Measurements from ENCODE around the gene EVA1A.

Gene EVA1A

DNA sequence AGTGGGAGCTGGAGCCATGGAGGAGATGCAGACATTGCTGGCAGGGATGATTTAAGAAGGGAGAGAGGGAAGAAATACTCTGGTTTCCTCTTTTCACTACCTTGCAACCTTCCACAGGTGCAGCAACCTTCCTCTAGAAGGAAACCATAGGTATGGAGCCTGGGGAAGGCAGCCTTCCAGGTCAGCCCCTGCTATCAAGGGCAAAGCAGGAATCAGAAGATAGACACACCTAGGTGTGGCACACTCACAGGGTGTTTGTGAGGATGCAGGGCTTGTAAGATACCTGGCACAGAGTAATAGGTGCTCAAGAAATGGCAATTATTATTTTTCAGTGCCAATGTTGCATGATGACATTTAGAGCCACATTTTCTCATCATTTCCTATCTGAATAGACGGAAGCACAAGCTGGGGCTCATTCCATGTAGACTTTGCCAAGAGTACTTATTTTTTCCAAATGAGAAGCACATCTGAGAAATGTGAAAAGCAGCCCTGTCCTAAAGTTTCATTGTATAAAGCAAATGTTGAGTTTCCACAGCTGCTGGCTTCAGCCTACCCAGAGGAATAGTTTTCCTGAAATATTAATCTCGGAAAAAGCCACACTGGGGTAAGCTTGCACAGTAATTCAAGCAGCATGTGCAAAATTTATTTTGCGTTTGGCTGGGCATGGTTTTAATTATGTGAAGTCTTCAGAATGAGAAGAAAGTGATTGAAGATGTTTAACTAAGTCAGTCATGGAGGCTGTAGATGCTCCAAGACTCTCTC is 20.6 kb downstream of the EVA1A start:
- DNase-seq, result no peak

DNA sequence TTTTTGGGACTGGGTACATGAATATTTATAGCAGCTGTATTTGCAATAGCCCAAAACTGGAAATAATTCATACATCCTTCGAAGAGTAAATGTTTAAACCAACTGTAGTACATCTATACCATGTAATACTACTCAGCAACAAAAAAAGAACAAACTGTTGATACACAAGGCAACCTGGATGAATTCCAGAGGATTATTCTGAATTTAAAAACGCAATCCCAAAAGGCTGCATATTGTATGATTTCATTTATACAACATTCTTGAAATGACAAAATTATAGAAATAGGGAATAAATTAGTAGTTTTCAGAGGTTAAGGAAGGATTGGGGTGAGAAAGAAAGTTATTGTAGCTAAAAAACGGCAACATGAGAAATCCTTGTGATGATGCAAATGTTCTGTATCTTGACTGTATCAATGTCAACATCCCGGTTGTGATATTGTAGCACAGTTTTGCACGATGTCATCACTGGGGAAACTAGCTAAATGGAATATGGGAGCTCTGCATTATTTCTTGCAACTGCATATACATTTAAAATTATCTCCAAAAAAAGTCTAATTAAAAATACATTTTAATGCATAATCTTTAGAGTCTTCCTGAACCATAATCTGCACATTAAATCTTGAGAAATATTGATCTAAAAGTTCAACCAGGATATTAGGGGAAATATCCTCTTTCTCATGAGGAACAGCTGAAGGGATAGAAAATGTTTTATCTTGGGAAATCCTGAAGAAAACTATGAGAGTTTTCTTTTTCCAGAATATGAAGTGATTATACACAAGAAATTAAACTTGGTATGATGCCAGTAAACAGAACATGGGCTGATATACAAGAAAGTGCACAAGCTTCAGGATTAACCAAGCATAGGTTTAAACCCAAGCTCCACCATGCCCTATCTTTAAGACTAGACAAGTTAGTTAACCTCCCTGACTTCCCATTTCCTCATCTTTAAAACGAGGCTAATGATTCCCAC is 21.9 kb downstream of the EVA1A start:
- no peak for DNase-seq

DNA sequence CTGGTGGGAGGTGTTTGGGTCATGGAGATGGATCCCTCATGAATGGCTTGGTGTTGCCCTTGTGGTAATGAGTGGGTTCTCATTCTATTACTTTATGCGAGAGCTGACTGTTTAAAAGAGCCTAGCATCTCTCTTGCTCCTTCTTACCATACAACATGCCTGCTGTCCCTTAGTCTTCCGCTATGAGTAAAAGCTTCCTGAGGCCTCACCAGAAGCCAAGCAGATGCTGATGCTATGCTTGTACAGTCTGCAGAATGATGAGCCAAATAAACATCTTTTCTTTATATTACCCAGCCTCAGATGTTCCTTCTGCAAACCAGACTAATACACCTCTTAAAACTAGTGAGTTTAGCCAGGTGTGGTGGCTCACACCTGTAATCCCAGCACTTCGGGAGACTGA is 23.1 kb downstream of the EVA1A start:
- DNase-seq, result no peak

DNA sequence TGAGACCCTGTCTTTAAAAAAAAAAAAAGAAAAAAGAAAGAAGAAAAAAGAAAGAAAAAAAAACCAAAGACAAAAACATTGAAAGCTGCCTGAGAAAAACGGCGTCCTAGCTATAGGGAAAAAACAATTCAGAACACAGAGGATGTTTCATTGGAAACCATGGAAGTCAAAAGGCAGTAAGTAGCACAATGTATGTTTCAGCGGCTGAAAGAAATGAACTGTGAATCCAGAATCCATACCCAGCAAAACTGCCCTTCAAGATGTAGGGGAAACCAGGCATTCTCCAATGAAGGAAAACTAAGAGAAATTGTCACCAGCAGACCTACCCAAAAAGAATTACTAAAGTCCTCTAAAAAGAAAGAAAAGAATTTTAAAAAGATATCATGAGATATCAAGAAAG is 27.6 kb downstream of the EVA1A start:
- no peak for DNase-seq

DNA sequence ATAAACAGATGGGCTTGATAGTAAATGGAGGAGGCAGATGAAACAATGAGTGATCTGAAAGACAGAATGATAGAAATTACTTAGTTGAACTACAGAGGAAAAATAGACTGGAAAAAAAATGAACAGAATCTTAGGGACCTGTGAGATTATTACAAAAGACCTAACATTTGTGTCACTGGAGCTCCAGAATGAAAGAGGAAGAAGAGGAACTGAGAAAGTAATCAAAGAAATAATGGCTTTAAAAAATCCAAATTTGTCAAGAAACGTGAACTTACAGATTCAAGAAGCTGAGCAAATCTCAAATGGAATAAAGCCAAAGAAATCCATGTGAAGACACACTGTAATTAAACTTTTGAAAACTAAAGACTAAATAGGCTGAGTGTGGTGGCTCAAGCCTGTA is 28.3 kb downstream of the EVA1A start:
- DNase-seq, result no peak

DNA sequence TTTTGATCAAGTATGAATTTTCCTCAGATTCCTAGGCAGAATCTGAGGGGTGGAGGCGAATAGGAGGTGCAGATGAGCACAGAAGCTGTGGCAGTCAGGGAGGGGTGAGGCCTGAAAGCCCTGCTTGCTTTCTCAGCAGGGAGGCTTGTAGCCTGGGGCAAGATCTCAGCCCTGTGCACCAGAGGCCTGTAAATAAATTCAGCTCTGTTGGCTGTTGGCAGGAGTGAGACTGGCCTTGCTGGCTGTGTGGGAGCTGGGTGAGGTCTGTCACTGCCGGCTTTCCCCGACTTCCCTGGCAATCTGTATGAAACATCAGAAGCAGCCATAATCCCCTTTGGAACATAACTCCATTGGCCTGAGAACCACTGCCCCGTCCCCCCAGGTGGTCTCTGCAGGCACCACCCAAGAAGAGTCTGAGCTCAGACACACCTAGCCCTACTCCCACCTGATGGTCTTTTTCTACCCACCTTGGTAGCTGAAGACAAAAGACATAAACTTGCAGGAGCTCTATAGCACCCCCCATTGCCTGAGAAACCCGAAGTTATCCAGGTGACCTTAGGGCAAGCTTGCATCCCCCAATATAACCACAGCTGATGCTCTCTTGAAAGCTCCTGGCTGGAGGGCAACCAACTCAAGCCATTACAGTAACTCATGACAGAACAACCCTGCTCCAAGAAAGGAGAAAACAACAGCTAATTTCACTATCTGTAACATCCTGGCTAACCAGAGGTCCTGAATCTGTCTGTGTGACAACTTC is 32.3 kb downstream of the EVA1A start:
- DNase-seq, result no peak

DNA sequence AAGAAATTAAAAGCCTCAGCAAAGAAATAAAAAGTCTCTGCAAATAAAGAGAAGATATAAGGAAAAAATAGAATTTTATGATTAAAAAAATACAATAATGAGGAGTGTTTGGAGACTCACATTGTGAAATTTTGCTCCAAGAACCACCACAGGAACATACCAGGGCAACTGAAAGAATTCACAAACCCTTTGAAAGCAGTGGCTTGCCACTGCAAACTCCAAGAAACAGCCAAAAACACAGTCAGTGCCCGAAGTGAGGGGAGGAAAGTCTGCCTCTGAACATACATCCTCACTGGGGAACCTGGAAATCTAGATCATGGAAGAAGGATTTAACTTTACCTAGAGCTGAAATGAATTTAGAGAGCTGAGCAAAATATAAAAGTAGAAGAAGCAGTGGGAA is 33.1 kb downstream of the EVA1A start:
- no peak for DNase-seq

DNA sequence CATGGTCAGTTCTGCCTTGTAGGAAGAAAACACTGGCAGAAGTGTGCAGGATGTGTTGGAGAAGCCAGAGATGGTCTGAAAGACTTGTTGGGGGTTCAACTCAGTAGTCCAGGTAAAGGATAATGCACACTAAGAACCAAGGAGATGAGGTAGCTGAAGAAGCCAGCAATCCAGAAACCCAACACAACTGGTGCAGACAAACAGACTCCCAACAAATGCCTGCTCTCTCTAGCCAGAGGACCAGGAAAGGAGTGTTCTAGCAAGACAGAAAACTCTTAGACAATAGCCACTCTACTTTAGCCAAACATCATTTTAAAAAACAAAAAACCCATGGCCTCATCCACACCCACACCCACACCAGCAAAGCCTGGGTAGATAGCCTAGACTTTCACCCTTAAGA is 33.9 kb downstream of the EVA1A start:
- DNase-seq, result no peak

DNA sequence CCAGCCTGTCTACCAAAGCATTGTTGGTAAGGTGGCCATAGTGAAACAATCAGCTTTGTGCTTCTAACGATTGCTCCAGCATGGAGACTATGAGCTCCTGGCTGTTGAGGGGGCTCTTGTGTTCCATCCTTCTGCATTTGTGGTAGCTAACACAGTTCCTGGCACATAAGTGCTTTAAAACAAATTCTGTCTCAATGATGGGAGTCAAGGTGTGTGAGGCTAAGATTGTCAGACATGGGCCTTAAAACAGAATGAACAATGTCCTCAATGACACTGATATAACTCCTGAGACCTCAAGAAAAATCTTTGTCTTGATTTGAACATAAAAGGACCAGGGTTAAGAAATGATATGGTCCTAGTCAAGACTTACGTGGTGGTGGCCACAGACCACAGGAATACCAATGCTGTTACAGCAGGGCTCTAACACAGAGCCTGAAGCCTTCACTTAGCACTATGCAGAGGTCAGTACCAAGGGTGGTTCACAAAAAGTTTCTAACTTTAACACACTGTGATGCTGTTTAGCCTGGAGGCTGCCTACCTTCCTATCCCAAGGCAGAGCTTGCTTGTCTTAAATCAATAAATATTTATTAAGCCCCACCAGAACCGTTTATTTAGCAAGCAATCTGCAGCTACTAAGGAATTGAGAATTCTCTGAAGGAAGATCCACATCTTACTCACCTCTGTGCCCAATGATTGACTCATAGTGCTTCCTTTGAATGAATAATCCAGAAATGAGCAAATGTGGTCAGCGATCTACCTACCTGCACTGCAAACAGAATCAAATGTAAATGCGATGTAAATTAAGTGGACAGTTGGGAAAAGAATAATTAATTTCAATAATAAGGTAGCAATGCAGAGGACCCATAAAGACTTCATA is 35.1 kb downstream of the EVA1A start:
- DNase-seq, result no peak

DNA sequence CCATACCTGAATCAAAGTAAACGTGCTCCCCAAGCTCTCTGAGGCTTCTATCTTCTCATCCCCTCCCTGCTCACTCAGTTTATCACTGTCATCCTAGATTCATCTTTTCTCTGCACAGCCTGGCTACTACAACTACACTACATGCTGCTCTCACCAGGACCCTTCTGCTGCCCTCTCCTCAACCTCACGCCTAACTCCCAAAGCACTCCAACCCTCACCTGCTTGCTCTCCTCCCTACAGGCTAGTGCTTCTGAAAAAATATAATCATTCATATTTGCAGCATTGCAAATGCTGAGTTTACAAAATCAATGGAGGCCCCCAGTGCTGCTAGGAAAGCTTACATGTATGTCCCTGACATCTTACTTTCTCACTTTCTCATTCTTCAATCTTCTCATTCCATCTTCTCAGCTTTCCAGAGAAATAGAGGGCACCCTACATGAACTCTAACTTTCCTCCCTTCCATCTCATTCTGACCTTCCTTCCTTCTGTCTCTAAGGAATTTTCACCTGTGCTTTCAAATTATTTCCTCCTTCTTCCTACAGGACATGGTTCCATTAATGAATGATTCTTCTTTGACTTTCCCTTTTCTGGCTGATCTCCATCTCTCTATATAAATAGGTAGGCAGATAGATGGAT is 36.3 kb downstream of the EVA1A start:
- no peak for DNase-seq

DNA sequence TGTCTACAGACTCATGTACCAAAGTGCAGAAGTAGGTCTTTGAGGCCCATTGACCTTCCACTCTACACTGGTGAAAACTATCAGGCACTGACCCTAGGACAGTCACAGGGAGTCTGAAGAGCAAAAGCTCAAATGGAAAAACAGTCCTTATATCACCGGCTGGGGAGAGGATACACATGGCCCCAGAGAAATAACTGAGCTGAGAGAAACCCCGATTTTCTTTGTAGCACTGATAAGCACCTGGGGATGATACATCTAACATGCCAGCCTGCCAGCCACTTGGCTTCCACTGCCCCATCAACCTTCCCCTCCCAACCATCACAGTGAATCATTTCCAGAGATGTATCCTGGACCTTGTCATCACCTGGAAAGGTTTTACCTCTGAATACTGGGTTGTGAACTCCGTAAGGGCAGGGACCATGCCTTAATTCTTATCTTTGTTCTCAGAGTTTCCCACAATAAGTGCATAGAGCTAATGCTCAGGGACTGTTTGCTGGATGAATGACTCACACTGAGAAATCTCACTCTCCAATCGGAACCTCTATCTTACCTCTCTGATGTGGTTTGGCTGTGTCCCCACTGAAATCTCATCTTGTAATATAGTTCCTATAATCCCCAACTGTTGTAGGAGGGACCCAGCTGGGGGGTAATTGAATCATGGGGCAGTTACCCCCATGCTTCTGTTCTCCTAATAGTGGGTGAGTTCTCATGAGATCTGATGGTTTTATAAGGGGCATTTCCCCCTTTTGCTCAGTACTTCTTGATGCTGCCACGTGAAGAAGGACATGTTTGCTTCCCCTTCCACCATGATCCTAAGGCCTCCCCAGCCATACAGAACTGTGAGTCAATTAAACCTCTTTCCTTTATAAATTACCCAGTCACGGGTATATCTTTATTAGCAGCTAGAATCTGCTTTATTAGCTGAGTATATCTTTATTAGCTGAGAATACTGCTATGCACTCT is 37.1 kb downstream of the EVA1A start:
- no peak for DNase-seq

DNA sequence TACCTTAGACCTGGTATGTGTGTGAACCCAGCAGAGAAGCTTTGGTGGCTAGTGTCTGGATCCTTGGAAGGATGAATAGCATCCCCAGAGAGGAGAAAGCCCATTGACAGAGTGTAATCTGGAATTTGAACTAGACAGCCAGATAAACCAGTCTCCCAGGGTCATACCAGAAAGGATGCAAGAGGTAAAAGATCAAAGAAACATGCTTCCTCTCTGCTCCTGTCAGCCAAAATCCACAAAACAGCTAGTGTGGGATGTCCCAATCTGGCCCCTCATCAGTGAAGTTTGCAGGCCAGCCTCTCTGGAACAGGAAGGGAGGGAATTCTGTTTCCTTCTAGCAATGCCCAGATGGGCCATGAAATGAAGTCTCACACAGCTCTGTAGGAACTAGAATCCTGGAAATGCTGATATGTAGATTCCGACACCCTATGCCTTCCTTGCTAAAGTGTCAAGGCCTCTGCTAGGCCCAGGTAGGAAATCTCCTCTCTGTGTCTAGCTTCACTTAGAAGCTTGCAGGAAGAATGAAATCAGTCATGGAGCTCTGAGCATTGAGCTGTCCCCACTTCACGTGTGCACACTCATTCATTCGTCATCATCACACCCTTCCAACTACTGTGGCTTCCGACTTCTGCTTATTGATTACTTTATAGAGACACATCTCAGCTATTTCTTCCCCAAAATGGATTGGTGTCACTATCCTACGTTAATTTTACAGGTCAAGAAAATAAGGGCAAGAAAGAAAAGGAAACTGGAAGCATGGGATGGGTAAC is 38.0 kb downstream of the EVA1A start:
- no peak for DNase-seq

DNA sequence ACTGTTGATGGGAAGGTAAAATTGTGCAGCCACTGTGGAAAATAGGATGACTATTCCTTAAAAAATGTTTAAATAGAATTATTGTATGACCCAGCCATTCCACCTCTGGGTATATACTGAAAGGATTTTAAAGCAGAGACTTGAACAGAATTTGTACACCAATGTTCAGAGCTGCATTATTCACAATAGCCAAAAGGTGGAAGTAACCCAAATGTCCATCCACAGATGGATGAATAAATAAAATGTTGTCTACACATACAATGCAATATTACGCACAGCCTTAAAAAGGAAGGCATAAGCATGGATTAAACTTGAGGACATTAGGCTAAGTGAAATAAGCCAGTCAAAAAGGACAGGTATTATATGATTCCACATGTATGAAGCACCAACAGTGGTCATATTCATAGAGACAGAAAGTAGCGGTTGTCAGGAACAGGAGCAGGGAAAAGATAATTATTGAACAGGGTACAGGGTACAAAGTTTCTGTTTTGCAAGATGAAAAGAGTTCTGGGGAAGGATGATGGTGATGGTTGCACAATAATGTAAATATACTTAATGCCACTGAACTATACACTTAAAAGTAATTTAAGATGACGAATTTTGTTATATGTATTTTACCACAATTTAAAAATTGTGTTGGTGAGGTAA is 39.4 kb downstream of the EVA1A start:
- no peak for DNase-seq

DNA sequence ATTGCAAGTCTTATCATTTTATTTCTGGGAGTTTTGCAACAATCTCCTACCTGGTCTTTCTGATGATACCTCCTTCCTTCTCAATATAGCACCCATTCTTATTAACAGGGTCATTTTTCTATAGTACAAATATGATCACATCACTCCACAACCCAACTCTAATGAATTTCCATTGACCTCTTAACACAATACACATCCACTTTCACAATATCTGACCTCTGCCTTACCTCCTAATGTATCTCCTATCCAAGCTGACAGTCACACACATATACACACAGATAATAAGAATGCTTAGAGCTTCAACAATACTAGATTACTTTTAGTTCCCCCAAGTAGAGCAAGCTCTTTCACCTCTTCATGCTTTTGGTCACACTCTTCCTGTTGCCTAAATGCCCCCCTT is 40.9 kb downstream of the EVA1A start:
- DNase-seq, result no peak

DNA sequence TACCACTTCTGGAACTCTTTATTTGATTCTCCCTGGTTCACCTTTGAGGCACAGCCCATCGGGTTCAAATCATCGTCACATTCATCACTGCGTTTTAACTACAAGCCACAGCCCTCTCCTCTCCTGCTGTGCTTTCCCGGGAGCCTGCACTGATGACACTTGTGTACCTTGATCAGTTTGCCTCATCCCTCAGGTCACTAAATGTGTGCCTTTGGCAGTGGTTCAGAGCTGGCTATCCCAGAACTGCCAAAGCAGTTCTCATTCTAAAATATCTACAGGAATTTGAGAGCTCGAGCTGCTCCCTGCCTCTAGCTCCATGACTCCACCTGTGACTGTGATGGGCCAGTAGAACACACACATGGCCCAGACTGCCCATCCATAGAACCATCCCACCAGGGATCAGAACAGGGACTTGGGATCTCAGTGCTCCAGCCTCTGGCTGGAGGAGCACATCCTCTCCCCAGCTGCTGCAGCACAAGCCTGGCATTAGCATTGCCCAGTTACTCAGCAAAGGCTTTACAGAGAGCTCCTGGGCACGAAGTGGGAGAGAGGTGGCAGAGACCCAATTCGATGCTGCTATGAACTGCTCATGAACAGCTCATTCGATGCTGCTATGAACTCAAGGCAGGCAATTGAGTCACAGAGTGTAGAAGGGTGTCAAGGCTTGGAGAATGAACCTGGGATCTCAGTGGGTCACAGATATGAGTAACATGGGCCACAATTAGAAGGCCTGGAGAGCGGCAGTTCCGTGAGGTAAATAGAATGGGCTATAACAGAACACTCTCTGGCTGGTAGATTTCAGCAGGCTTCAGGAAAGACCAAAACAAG is 41.9 kb downstream of the EVA1A start:
- no peak for DNase-seq

DNA sequence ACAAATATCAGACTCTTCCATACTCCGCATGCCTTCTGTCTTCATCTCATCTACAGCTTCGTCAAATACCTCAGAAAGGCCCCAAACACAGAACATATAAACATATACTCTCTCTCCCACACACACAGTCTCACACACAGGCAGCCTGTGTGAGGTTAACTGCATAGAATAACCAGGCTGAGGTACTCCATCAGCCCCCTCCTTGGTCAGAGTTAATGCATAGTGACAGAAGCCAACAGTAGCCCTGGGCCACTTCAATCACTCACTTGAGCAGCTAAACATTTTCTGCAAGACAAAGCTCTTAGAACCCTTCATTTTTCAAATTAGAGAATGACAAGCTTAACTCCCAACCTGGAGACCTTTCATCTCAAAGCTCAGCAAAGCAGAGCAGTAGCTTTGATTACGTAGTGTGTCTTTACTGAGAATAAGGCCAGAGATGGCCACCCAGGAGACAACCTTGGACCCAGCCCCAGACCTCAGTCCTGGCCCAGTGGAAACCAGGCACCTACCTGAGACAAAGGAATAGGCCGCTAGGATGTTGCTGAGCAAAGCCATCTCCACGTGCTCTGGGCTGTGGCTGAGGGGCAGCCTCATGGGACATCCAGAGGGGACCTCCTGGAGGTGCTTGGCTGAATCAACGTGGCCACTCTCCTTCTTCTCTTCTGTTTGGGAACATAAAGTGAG is 43.0 kb downstream of the EVA1A start:
- DNase-seq, result no peak
